GM23338 (cell line): ENCODE measurements around the gene COG6. TPM values are rescaled to one million over a fixed set of nuclear protein-coding genes. Genes with fewer than 3 reads are reported as not detected.

Experiments
- ATAC-seq: fragments of 200-7000 bp; cut with Tn5 transposase; 3 replicates; pipeline ENCODE4 v1.9.1; 2020
- DNase-seq: peaks from one replicate; pipeline ENCODE4 v3.0.0-alpha.2; 2015; ENCODE audit warnings: low spot score
- H2AFZ ChIP-seq: fragments of 200-600 bp; sonication (generic); 2 replicates; pipeline ENCODE4 v1.8.0; 2016; ENCODE audit warnings: antibody characterized with exemption, mild to moderate bottlenecking, moderate library complexity
- H3F3A ChIP-seq: fragments of 200-600 bp; sonication (generic); replicated peaks from 2 replicates; pipeline ENCODE4 v1.8.0; 2017; ENCODE audit warnings: antibody characterized with exemption, mixed run types, low read depth
- H3K27ac ChIP-seq: fragments of 200-600 bp; sonication (generic); 2 replicates; pipeline ENCODE4 v1.6.1; 2016; ENCODE audit warnings: low read depth
- H3K27me3 ChIP-seq: fragments of 200-600 bp; sonication (generic); 2 replicates; pipeline ENCODE4 v1.8.0; 2016; ENCODE audit warnings: mild to moderate bottlenecking, mixed run types, moderate library complexity; ENCODE audit not compliant: insufficient read depth
- H3K36me3 ChIP-seq: fragments of 200-600 bp; sonication (generic); 2 replicates; pipeline ENCODE4 v1.8.0; 2016; ENCODE audit warnings: mild to moderate bottlenecking; ENCODE audit not compliant: insufficient read depth
- H3K4me1 ChIP-seq: fragments of 200-600 bp; sonication (generic); 2 replicates; pipeline ENCODE4 v1.8.0; 2016; ENCODE audit warnings: mild to moderate bottlenecking, moderate library complexity; ENCODE audit not compliant: insufficient read depth
- H3K4me2 ChIP-seq: fragments of 200-600 bp; sonication (generic); 2 replicates; pipeline ENCODE4 v1.7.1; 2017; ENCODE audit warnings: mixed run types
- H3K4me3 ChIP-seq: fragments of 200-600 bp; sonication (generic); 2 replicates; pipeline ENCODE4 v1.6.1; 2016; ENCODE audit warnings: mixed run types
- H3K79me2 ChIP-seq: fragments of 200-600 bp; sonication (generic); replicated peaks from 2 replicates; pipeline ENCODE4 v1.8.0; 2017; ENCODE audit warnings: mild to moderate bottlenecking; ENCODE audit not compliant: insufficient read depth
- H3K9me2 ChIP-seq: fragments of 200-600 bp; sonication (generic); 2 replicates; pipeline ENCODE4 v1.8.0; 2017; ENCODE audit not compliant: insufficient read depth
- H4K20me1 ChIP-seq: fragments of 200-600 bp; sonication (generic); replicated peaks from 2 replicates; pipeline ENCODE4 v1.8.0; 2017; ENCODE audit warnings: mild to moderate bottlenecking; ENCODE audit not compliant: insufficient read depth
- H3K27ac Mint-ChIP-seq: 2 replicates; pipeline ENCODE4 v1.8.0; 2020; ENCODE audit warnings: inconsistent platforms, mild to moderate bottlenecking, moderate library complexity, mixed read lengths
- H3K27me3 Mint-ChIP-seq: 3 replicates; pipeline ENCODE4 v1.8.0; 2022; ENCODE audit warnings: low read depth, mild to moderate bottlenecking, moderate library complexity, mixed read lengths, inconsistent platforms; ENCODE audit not compliant: insufficient read depth, poor library complexity
- H3K36me3 Mint-ChIP-seq: 3 replicates; pipeline ENCODE4 v1.8.0; 2021; ENCODE audit warnings: low read depth, mild to moderate bottlenecking, inconsistent platforms, moderate library complexity, mixed read lengths
- H3K4me1 Mint-ChIP-seq: 3 replicates; pipeline ENCODE4 v1.8.0; 2020; ENCODE audit warnings: mild to moderate bottlenecking, inconsistent platforms, mixed read lengths
- H3K4me3 Mint-ChIP-seq: 3 replicates; pipeline ENCODE4 v1.8.0; 2021; ENCODE audit warnings: moderate library complexity, mild to moderate bottlenecking, inconsistent platforms, mixed read lengths
- H3K9me3 Mint-ChIP-seq: 3 replicates; pipeline ENCODE4 v1.8.0; 2020; ENCODE audit warnings: moderate library complexity, mild to moderate bottlenecking, inconsistent platforms, mixed read lengths
- CREB1 ChIP-seq: fragments of 250-450 bp; sonication (Bioruptor Pico); IDR thresholded peaks from 2 replicates; pipeline ENCODE4 v1.5.0; 2020; ENCODE audit warnings: low read depth, mild to moderate bottlenecking, moderate library complexity
- CTCF ChIP-seq, 2 experiments: fragments of 200-600 bp in 1 of 2; sonication (generic) in 1 of 2; conservative IDR thresholded peaks; 2 replicates each; pipeline versions ENCODE4 v1.5.1 to v1.6.1; 2016 to 2017; ENCODE audit warnings: antibody characterized with exemption in 2 of 2, low read depth in 2 of 2, mild to moderate bottlenecking in 2 of 2, moderate library complexity in 1 of 2
- EZH2 ChIP-seq: fragments of 200-600 bp; sonication (generic); IDR thresholded peaks from one replicate; pipeline ENCODE4 v1.8.0; 2017; ENCODE audit warnings: antibody characterized with exemption, mild to moderate bottlenecking, low read depth; ENCODE audit not compliant: unreplicated experiment
- EZH2phosphoT487 ChIP-seq: fragments of 200-600 bp; sonication (generic); IDR thresholded peaks from one replicate; pipeline ENCODE4 v1.8.1; 2018; ENCODE audit warnings: antibody characterized with exemption; ENCODE audit not compliant: unreplicated experiment
- JUNB ChIP-seq: IDR thresholded peaks from one replicate; pipeline ENCODE4 v1.6.1; 2016; ENCODE audit warnings: antibody characterized with exemption; ENCODE audit not compliant: unreplicated experiment
- NANOG ChIP-seq: IDR thresholded peaks from 2 replicates; pipeline ENCODE4 v1.6.1; 2016; ENCODE audit warnings: antibody characterized with exemption, borderline replicate concordance
- POLR2AphosphoS5 ChIP-seq: IDR thresholded peaks from 2 replicates; pipeline ENCODE4 v1.6.1; 2016; ENCODE audit warnings: antibody characterized with exemption, low read depth
- STAT1 ChIP-seq: IDR thresholded peaks from one replicate; pipeline ENCODE4 v1.6.1; 2016; ENCODE audit warnings: antibody characterized with exemption; ENCODE audit not compliant: unreplicated experiment
- ZNF114 ChIP-seq: fragments of 250-450 bp; sonication (Bioruptor Pico); IDR thresholded peaks from 2 replicates; pipeline ENCODE4 v1.5.0; 2020; ENCODE audit warnings: mild to moderate bottlenecking, moderate library complexity
- ZNF331 ChIP-seq: fragments of 250-450 bp; sonication (Bioruptor Pico); IDR thresholded peaks from 2 replicates; pipeline ENCODE4 v1.5.0; 2020; ENCODE audit warnings: low read depth, mild to moderate bottlenecking, moderate library complexity
- polyA plus RNA-seq: library from polyadenylated mRNA; unstranded; fragments of >200 nt; fragmentation: Nextera tagmentation; extraction: Ambion mirVana; gene quantifications from 2 replicates; pipeline ENCODE4 v1.2.1, GENCODE V29; 2016
- total RNA-seq: library from RNA; depleted of rRNA; stranded (reverse); fragments of >200 nt; shearing (Covaris generic); gene quantifications from 2 replicates; pipeline ENCODE4 v1.2.3, GENCODE V29; 2014
- TF ChIP-seq, protein P1 (sequence below): fragments of 250-450 bp; sonication (Bioruptor Pico); IDR thresholded peaks from 2 replicates; pipeline ENCODE4 v1.5.0; 2020; ENCODE audit warnings: mild to moderate bottlenecking, moderate library complexity
- TF ChIP-seq, protein P2 (sequence below): IDR thresholded peaks from one replicate; pipeline ENCODE4 v1.6.1; 2018; ENCODE audit warnings: antibody characterized with exemption; ENCODE audit not compliant: unreplicated experiment
- TF ChIP-seq, protein P3 (sequence below): IDR thresholded peaks from 2 replicates; pipeline ENCODE4 v1.6.1; 2016; ENCODE audit warnings: antibody characterized with exemption

The COG6 gene
- total and polyA plus RNA-seq, 2 experiments from 2014 or later, result 10.0 to 23.6 TPM

GRCh38 chr13:39605677-39606320 lies 49.7 kb upstream of the COG6 start:
- no peak overlapping the region for H3K4me3 Mint-ChIP-seq

More at GRCh38 chr13:39605677-39606320, 49.7 kb upstream of the COG6 start:
- Histone ChIP-seq H3K36me3 (no peaks in the 10 kb centered on the region), H3K4me3 (no peak overlapping the region), H3K4me2 (no peak overlapping the region), H3K4me1 (peaks cover 12% of the 10 kb centered on the region), H3K27me3 (peaks cover 44% of the 10 kb centered on the region), H3K79me2 (no peaks in the 10 kb centered on the region), H2AFZ (no peak overlapping the region), H3K27ac (no peak overlapping the region), H3F3A (no peaks in the 10 kb centered on the region), H3K9me2 (no peaks in the 10 kb centered on the region), H4K20me1 (no peaks in the 10 kb centered on the region)
- TF ChIP-seq CREB1 (CRISPR knock-in tag) (no peak), JUNB (no peak), ZNF331 (CRISPR knock-in tag) (no peak), ZNF114 (no peak), EZH2phosphoT487 (no peak), STAT1 (no peak), POLR2AphosphoS5 (no peak), NANOG (no peak), CTCF (conservative IDR thresholded peaks at IDR 0.05; ENCODE audit: low read depth in 2 of 2) (no peak), EZH2 (no peak)
- TF ChIP-seq, protein P1, sequence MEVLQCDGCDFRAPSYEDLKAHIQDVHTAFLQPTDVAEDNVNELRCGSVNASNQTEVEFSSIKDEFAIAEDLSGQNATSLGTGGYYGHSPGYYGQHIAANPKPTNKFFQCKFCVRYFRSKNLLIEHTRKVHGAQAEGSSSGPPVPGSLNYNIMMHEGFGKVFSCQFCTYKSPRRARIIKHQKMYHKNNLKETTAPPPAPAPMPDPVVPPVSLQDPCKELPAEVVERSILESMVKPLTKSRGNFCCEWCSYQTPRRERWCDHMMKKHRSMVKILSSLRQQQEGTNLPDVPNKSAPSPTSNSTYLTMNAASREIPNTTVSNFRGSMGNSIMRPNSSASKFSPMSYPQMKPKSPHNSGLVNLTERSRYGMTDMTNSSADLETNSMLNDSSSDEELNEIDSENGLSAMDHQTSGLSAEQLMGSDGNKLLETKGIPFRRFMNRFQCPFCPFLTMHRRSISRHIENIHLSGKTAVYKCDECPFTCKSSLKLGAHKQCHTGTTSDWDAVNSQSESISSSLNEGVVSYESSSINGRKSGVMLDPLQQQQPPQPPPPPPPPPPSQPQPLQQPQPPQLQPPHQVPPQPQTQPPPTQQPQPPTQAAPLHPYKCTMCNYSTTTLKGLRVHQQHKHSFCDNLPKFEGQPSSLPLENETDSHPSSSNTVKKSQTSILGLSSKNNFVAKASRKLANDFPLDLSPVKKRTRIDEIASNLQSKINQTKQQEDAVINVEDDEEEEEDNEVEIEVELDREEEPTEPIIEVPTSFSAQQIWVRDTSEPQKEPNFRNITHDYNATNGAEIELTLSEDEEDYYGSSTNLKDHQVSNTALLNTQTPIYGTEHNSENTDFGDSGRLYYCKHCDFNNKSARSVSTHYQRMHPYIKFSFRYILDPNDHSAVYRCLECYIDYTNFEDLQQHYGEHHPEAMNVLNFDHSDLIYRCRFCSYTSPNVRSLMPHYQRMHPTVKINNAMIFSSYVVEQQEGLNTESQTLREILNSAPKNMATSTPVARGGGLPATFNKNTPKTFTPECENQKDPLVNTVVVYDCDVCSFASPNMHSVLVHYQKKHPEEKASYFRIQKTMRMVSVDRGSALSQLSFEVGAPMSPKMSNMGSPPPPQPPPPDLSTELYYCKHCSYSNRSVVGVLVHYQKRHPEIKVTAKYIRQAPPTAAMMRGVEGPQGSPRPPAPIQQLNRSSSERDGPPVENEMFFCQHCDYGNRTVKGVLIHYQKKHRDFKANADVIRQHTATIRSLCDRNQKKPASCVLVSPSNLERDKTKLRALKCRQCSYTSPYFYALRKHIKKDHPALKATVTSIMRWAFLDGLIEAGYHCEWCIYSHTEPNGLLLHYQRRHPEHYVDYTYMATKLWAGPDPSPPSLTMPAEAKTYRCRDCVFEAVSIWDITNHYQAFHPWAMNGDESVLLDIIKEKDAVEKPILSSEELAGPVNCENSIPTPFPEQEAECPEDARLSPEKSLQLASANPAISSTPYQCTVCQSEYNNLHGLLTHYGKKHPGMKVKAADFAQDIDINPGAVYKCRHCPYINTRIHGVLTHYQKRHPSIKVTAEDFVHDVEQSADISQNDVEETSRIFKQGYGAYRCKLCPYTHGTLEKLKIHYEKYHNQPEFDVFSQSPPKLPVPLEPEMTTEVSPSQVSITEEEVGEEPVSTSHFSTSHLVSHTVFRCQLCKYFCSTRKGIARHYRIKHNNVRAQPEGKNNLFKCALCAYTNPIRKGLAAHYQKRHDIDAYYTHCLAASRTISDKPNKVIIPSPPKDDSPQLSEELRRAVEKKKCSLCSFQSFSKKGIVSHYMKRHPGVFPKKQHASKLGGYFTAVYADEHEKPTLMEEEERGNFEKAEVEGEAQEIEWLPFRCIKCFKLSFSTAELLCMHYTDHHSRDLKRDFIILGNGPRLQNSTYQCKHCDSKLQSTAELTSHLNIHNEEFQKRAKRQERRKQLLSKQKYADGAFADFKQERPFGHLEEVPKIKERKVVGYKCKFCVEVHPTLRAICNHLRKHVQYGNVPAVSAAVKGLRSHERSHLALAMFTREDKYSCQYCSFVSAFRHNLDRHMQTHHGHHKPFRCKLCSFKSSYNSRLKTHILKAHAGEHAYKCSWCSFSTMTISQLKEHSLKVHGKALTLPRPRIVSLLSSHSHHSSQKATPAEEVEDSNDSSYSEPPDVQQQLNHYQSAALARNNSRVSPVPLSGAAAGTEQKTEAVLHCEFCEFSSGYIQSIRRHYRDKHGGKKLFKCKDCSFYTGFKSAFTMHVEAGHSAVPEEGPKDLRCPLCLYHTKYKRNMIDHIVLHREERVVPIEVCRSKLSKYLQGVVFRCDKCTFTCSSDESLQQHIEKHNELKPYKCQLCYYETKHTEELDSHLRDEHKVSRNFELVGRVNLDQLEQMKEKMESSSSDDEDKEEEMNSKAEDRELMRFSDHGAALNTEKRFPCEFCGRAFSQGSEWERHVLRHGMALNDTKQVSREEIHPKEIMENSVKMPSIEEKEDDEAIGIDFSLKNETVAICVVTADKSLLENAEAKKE, result no peak
- TF ChIP-seq, protein P2, sequence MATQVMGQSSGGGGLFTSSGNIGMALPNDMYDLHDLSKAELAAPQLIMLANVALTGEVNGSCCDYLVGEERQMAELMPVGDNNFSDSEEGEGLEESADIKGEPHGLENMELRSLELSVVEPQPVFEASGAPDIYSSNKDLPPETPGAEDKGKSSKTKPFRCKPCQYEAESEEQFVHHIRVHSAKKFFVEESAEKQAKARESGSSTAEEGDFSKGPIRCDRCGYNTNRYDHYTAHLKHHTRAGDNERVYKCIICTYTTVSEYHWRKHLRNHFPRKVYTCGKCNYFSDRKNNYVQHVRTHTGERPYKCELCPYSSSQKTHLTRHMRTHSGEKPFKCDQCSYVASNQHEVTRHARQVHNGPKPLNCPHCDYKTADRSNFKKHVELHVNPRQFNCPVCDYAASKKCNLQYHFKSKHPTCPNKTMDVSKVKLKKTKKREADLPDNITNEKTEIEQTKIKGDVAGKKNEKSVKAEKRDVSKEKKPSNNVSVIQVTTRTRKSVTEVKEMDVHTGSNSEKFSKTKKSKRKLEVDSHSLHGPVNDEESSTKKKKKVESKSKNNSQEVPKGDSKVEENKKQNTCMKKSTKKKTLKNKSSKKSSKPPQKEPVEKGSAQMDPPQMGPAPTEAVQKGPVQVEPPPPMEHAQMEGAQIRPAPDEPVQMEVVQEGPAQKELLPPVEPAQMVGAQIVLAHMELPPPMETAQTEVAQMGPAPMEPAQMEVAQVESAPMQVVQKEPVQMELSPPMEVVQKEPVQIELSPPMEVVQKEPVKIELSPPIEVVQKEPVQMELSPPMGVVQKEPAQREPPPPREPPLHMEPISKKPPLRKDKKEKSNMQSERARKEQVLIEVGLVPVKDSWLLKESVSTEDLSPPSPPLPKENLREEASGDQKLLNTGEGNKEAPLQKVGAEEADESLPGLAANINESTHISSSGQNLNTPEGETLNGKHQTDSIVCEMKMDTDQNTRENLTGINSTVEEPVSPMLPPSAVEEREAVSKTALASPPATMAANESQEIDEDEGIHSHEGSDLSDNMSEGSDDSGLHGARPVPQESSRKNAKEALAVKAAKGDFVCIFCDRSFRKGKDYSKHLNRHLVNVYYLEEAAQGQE, result no peak
- TF ChIP-seq, protein P3, sequence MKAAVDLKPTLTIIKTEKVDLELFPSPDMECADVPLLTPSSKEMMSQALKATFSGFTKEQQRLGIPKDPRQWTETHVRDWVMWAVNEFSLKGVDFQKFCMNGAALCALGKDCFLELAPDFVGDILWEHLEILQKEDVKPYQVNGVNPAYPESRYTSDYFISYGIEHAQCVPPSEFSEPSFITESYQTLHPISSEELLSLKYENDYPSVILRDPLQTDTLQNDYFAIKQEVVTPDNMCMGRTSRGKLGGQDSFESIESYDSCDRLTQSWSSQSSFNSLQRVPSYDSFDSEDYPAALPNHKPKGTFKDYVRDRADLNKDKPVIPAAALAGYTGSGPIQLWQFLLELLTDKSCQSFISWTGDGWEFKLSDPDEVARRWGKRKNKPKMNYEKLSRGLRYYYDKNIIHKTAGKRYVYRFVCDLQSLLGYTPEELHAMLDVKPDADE, result no peak
- DNase-seq, result no peak
- no peak for ATAC-seq
- Mint-ChIP-seq H3K27ac (no peak overlapping the region), H3K9me3 (no peaks in the 10 kb centered on the region; the same call in 2 of the 3 replicates), H3K27me3 (peaks cover 26% of the 10 kb centered on the region), H3K4me1 (peaks cover 12% of the 10 kb centered on the region), H3K36me3 (no peaks in the 10 kb centered on the region; the same call in 2 of the 3 replicates)
